Measurements from ENCODE around the gene CAPN6. TPM values are rescaled to one million over a fixed set of nuclear protein-coding genes. Genes with fewer than 3 reads are reported as not detected.

CAPN6 gene
- total RNA-seq, 1 donor from 2014 or later = 0.82 TPM

GRCh38 chrX:111207851-111208250 lies 62.4 kb downstream of the CAPN6 start:
- Mint-ChIP-seq H3K9me3 (no peaks in the 10 kb centered on the region), H3K27me3 (ENCODE audit: low read depth) (no peaks in the 10 kb centered on the region), H3K4me1 (no peaks in the 10 kb centered on the region), H3K27ac (ENCODE audit: unreplicated experiment) (no peak overlapping the region), H3K4me3 (no peak overlapping the region), H3K36me3 (ENCODE audit: low read depth) (no peaks in the 10 kb centered on the region)
- TF ChIP-seq CTCF (conservative IDR thresholded peaks at IDR 0.05) = no peak
- DNase-seq (ENCODE audit: low read depth, low spot score) = no peak

DNA sequence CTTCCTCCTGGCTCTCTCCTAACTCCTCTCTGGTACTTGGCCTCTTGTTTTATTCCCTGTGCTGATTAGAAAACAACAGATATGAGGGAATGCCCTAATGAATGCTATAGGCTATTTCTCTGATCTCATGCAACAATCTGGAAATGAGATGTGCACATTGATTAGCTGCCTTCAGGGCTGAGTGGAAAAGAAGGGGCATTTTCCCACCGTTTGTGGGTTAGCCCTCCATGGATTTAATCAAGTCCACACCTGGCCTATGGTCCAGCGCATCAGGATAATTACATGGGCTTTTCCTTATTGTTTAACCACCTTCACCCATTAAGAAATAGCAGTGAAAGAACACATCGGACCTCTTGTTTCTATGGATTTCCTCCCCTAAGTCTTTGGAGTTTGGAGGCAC lies 70.0 kb downstream of the CAPN6 start:
- Mint-ChIP-seq H3K9me3 (no peaks in the 10 kb centered on the region), H3K4me3 (no peak overlapping the region), H3K27ac (ENCODE audit: unreplicated experiment) (no peak overlapping the region), H3K4me1 (no peaks in the 10 kb centered on the region), H3K27me3 (ENCODE audit: low read depth) (no peaks in the 10 kb centered on the region), H3K36me3 (ENCODE audit: low read depth) (peaks cover 6% of the 10 kb centered on the region)
- TF ChIP-seq CTCF (conservative IDR thresholded peaks at IDR 0.05) = no peak
- no peak for DNase-seq (ENCODE audit: low read depth, low spot score)

DNA sequence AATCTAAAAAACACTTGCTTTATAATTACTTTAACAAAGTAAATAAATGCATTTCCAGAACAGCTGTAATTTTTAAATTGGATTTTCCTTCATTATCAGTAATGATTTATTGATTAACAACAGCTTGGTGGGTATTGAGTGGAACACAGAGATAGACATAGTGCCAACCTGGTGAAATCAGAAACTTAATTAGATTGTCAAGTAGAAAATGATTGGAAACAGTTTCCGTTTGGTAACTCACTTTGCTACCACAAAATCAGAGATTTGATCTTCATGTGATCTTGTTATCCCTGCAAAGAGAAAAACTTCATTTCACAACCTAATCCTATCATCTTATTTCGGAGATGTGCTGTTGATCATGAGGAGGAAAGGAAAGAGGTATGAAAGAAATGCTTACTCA lies 70.8 kb downstream of the CAPN6 start:
- Mint-ChIP-seq H3K9me3 (no peaks in the 10 kb centered on the region), H3K4me1 (no peaks in the 10 kb centered on the region), H3K27ac (ENCODE audit: unreplicated experiment) (no peak overlapping the region), H3K4me3 (no peak overlapping the region), H3K36me3 (ENCODE audit: low read depth) (peaks cover 6% of the 10 kb centered on the region), H3K27me3 (ENCODE audit: low read depth) (no peaks in the 10 kb centered on the region)
- no peak for TF ChIP-seq CTCF (conservative IDR thresholded peaks at IDR 0.05)
- DNase-seq (ENCODE audit: low read depth, low spot score) = no peak

Other genes starting within 250 kb of the CAPN6 start
- gene PAK3, start 174.3 kb downstream of the CAPN6 start, total RNA-seq = 11.9 and 12.3 TPM in 2 replicates
- 80.8 and 86.4 TPM in 2 replicates for gene DCX, start 141.7 kb upstream of the CAPN6 start, total RNA-seq
- 0.11 TPM in 1 of 2 replicates, not detected in the other for gene SERTM2, start 241.2 kb upstream of the CAPN6 start, total RNA-seq